ENCODE data around the gene PNRC2. TPM values are rescaled to one million over a fixed set of nuclear protein-coding genes. Genes with fewer than 3 reads are reported as not detected.

Gene PNRC2
- total and polyA plus RNA-seq, 2 of the 13 experiments (the other 11 are each of a cell fraction or from before 2014, with no cell fraction given): 74.9 to 97.5 TPM

DNA sequence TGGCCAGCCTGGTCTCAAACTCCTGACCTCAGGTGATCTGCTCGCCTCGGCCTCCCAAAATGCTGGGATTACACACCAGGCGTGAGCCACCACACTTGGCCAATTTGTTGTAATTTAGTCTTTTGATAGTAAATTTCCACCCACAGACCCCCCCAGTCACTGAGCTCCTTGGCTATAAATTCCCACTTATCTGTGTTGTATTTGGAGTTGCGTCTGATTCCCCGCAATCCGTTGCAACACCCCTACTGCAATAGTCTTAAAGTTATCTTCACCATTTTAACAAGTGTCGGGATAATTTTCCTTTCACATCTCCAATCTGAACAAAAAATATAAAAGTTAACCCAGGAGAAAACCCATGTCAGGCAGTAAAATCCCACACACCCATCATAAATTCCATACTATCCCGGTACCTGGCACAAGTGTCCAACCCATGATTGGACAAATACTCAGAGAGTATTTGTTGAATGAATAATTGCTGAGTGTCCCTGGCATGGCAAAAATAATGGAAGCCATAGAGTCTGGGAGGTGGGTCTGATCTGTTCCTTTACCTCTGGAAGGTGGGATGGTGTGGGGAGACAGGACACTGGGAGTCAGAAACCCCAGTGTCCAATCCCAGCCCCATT lies 37.2 kb upstream of the PNRC2 start:
- Histone ChIP-seq H4K20me1 (ENCODE audit: insufficient read depth, low read length) (no peaks in the 10 kb centered on the region), H3K4me1 (ENCODE audit: insufficient read depth, low read length) (peaks cover 28% of the 10 kb centered on the region), H3K79me2 (ENCODE audit: insufficient read depth, low read length) (no peaks in the 10 kb centered on the region), H3K36me3 (replicated peaks in 1 of 2; ENCODE audit: control insufficient read depth in 1 of 2, insufficient read depth in 2 of 2, low read length in 2 of 2) (no peaks in the 10 kb centered on the region), H3K4me2 (ENCODE audit: low read depth, low read length) (no peak overlapping the region), H3K9me3 (ENCODE audit: low read length) (no peaks in the 10 kb centered on the region), H3K27ac (ENCODE audit: extremely low read length, insufficient read depth, low read length) (no peak overlapping the region), H2AFZ (ENCODE audit: low read length) (no peak overlapping the region), H3K9ac (ENCODE audit: insufficient read depth, low read depth, low read length) (no peak overlapping the region), H3K4me3 (replicated peaks in 1 of 3; ENCODE audit: insufficient read depth in 1 of 3, low read depth in 2 of 3, low read length in 3 of 3) (no peak overlapping the region), H3K27me3 (ENCODE audit: control insufficient read depth in 1 of 2, insufficient read depth in 2 of 2, low read length in 2 of 2) (peaks cover 0 to 14% of the 10 kb centered on the region in 2 experiments; a peak in 3 of 5 replicates)
- FAIRE-seq: no peak
- DNase-seq (ENCODE audit: low spot score): no peak
- 57% methylated on average over 8 of the region's 8 CpGs for WGBS (ENCODE audit: low lambda C conversion rate)
- ATAC-seq: no peak
- intact Hi-C loops (cut with micrococcal nuclease; ENCODE audit: unreplicated experiment): no loop called here
- ChIA-PET POLR2A (no interaction called here), CTCF (ENCODE audit: low intra/inter-chr PET ratio, low total read pairs) (no interaction called here)
- TF ChIP-seq PRPF4 (IDR thresholded peaks at IDR 0.05; ENCODE audit: low read depth, low read length, poor library complexity, severe bottlenecking) (no peak), KDM5A (IDR thresholded peaks at IDR 0.05; ENCODE audit: borderline replicate concordance, low read length) (no peak), ZNF570 (CRISPR knock-in tag; IDR thresholded peaks at IDR 0.05; ENCODE audit: borderline replicate concordance) (no peak), SALL1 (CRISPR knock-in tag; IDR thresholded peaks at IDR 0.05) (no peak), ZNF282 (IDR thresholded peaks at IDR 0.05; ENCODE audit: partially characterized antibody) (no peak), PAWR (CRISPR knock-in tag; IDR thresholded peaks at IDR 0.05; ENCODE audit: borderline replicate concordance) (no peak), ZBTB21 (CRISPR knock-in tag; IDR thresholded peaks at IDR 0.05) (no peak), PAX8 (CRISPR knock-in tag; IDR thresholded peaks at IDR 0.05; ENCODE audit: borderline replicate concordance) (no peak)
- TF ChIP-seq, protein P1, sequence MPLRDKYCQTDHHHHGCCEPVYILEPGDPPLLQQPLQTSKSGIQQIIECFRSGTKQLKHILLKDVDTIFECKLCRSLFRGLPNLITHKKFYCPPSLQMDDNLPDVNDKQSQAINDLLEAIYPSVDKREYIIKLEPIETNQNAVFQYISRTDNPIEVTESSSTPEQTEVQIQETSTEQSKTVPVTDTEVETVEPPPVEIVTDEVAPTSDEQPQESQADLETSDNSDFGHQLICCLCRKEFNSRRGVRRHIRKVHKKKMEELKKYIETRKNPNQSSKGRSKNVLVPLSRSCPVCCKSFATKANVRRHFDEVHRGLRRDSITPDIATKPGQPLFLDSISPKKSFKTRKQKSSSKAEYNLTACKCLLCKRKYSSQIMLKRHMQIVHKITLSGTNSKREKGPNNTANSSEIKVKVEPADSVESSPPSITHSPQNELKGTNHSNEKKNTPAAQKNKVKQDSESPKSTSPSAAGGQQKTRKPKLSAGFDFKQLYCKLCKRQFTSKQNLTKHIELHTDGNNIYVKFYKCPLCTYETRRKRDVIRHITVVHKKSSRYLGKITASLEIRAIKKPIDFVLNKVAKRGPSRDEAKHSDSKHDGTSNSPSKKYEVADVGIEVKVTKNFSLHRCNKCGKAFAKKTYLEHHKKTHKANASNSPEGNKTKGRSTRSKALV (CRISPR knock-in tag; IDR thresholded peaks at IDR 0.05): no peak
- no TSS peak for BruUV-seq (replicated peaks)
- in situ Hi-C loops (cut with HindIII; ENCODE audit: extremely low pct_ligation_motif_present, low pct_unique_long_range_greater_than_20kb): no loop called here
